ENCODE data around the gene SLX4IP. TPM values are rescaled to one million over a fixed set of nuclear protein-coding genes. Genes with fewer than 3 reads are reported as not detected.
"Not testable (repeated sequence)": the region's sequence is repeated elsewhere in the genome, so short reads cannot be mapped to it uniquely, and the experiment has no call there.

The SLX4IP gene
- total RNA-seq, 2 donors from 2014 or later = 7.0 to 8.2 TPM

GRCh38 chr20:10613911-10614310 lies 178.8 kb downstream of the SLX4IP start:
- Histone ChIP-seq H3K4me3 (no peak overlapping the region), H3K27ac (no peak overlapping the region), H3K36me3 (no peaks in the 10 kb centered on the region), H3K27me3 (replicated peaks; ENCODE audit: insufficient read depth) (no peaks in the 10 kb centered on the region), H3K9me3 (no peaks in the 10 kb centered on the region), H3K4me1 (replicated peaks) (peaks cover 5% of the 10 kb centered on the region)
- no peak for DNase-seq (ENCODE audit: low spot score)
- TF ChIP-seq POLR2AphosphoS5 (IDR thresholded peaks at IDR 0.05) = no peak
- no peak for TF ChIP-seq POLR2A (IDR thresholded peaks at IDR 0.05)
- no peak for TF ChIP-seq CTCF (IDR thresholded peaks at IDR 0.05)
- 96% methylated on average over 18 of the region's 18 CpGs for WGBS
- intact Hi-C loops (cut with DNase I) = no loop called here

GRCh38 chr20:10616212-10616611 lies 181.1 kb downstream of the SLX4IP start:
- Histone ChIP-seq H3K36me3 (no peaks in the 10 kb centered on the region), H3K27ac (no peak overlapping the region), H3K27me3 (replicated peaks; ENCODE audit: insufficient read depth) (no peaks in the 10 kb centered on the region), H3K4me1 (replicated peaks) (peaks cover 2% of the 10 kb centered on the region), H3K9me3 (no peaks in the 10 kb centered on the region), H3K4me3 (no peak overlapping the region)
- 97% methylated on average over 3 of the region's 3 CpGs for WGBS
- no peak for DNase-seq (ENCODE audit: low spot score)
- intact Hi-C loops (cut with DNase I) = no loop called here
- TF ChIP-seq CTCF (IDR thresholded peaks at IDR 0.05) = no peak
- no peak for TF ChIP-seq POLR2A (IDR thresholded peaks at IDR 0.05)
- TF ChIP-seq POLR2AphosphoS5 (IDR thresholded peaks at IDR 0.05) = no peak

DNA sequence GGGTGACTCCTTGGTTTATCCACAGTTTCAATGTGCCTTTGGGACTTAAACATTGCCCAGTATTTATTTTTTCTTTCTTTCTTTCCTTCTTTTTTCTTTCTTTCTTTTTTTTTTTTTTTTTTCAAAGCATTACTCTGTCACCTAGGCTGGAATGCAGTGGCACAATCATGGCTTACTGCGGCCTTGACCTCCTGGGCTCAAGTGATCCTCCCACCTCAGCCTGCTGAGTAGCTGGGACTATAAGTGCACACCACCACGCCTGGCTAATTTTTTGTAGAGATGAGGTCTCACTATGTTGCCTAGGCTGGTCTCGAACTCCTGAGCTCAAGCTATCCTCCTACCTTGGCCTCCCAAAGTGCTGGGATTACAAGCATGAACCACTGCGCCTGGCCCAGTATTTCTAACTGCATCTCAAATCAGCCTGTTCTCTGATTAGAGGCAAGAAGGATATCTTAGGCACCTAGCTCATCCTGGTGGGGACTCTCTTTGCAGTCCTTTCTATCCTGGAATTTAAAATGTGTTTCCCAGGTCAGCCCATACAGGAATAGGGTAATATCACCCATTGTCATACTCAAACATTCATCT lies 182.5 kb downstream of the SLX4IP start:
- DNase-seq (ENCODE audit: low spot score); intact Hi-C loops (cut with DNase I); H3K27me3 ChIP-seq (replicated peaks; ENCODE audit: insufficient read depth); H3K9me3 ChIP-seq; H3K4me3 ChIP-seq; H3K27ac ChIP-seq; H3K4me1 ChIP-seq (replicated peaks); H3K36me3 ChIP-seq: not testable (repeated sequence)
- 100% methylated on average over 4 of the region's 4 CpGs for WGBS

DNA sequence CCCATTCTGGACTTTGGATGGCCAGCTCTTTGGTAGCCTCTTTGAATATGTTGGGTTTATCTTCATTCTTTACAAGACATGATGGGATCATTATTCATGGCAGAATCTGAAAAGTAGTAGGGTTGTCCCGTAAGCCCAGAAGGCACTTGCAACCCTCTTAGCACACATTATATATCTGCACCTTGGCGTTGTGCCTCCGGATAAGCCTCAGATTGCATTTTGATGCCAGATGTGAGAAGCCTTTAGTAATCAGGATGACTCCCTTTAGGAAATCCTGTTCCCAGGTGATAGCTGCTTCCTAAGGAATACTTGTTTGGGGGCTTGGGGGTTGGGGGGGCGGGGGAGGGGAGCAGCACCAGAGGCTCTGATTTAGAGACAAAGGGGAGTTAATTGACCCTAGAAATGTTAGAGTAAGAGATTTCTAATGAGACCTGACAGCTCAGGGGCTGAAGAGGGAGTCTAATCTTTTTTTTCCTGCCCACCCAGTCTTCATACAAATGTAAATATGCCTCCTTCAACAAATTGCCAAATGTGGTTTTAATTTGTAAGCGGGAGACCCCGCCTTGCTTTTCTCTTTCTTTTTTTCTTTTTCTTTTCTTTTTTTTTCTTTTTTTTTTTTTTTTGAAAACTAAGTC lies 183.6 kb downstream of the SLX4IP start:
- H3K36me3 ChIP-seq = no peaks in the 10 kb centered on the region
- no peak overlapping the region for H3K27ac ChIP-seq
- no peak for DNase-seq (ENCODE audit: low spot score)
- intact Hi-C loops (cut with DNase I) = no loop called here
- H3K4me1 ChIP-seq (replicated peaks) = no peaks in the 10 kb centered on the region
- 90% methylated on average over 6 of the region's 6 CpGs for WGBS
- H3K9me3 ChIP-seq = no peaks in the 10 kb centered on the region
- TF ChIP-seq POLR2AphosphoS5 (IDR thresholded peaks at IDR 0.05) (no peak), CTCF (IDR thresholded peaks at IDR 0.05) (no peak), POLR2A (IDR thresholded peaks at IDR 0.05) (no peak)
- H3K4me3 ChIP-seq = no peak overlapping the region
- no peaks in the 10 kb centered on the region for H3K27me3 ChIP-seq (replicated peaks; ENCODE audit: insufficient read depth)

- intact Hi-C loops (cut with DNase I) = no loop called here
- no peak for DNase-seq (ENCODE audit: low spot score)
Observed at GRCh38 chr20:10619427-10619826, 184.3 kb downstream of the SLX4IP start.

More at GRCh38 chr20:10619427-10619826, 184.3 kb downstream of the SLX4IP start:
- no peak overlapping the region for H3K27ac ChIP-seq
- no peaks in the 10 kb centered on the region for H3K9me3 ChIP-seq
- H3K27me3 ChIP-seq (replicated peaks; ENCODE audit: insufficient read depth) = no peaks in the 10 kb centered on the region
- TF ChIP-seq POLR2AphosphoS5 (IDR thresholded peaks at IDR 0.05) (no peak), CTCF (IDR thresholded peaks at IDR 0.05) (no peak), POLR2A (IDR thresholded peaks at IDR 0.05) (no peak)
- H3K4me3 ChIP-seq = no peak overlapping the region
- H3K4me1 ChIP-seq (replicated peaks) = no peaks in the 10 kb centered on the region
- WGBS = 66% methylated on average over 3 of the region's 3 CpGs
- H3K36me3 ChIP-seq = no peaks in the 10 kb centered on the region

Data from prostate gland (tissue), 2 donors.